Tibial nerve (tissue), 4 donors: ENCODE data around the gene CCNF. TPM values are rescaled to one million over a fixed set of nuclear protein-coding genes. Genes with fewer than 3 reads are reported as not detected.

ENCODE experiments used
- DNase-seq, 2 donors: peaks; one replicate each; pipeline ENCODE4 v3.0.0-alpha.2; 2019; ENCODE audit warnings: low spot score in 2 of 2
- H3K27ac ChIP-seq, 4 donors: fragments of 200-600 bp; sonication (generic) in 3 of 4; one replicate each; pipeline ENCODE4 v1.5.1; 2017 to 2019; ENCODE audit warnings: mild to moderate bottlenecking in 1 of 4
- H3K27me3 ChIP-seq, 2 donors: fragments of 200-600 bp; sonication (generic) in 1 of 2; one replicate each; pipeline versions ENCODE4 v1.5.1 to v1.6.0; 2017 to 2019
- H3K36me3 ChIP-seq, 3 donors: fragments of 200-600 bp; sonication (generic); one replicate each; pipeline ENCODE4 v1.5.1; 2018 to 2019
- H3K4me1 ChIP-seq, 4 donors: fragments of 200-600 bp; sonication (generic) in 3 of 4; one replicate each; pipeline ENCODE4 v1.5.1; 2017 to 2019
- H3K4me3 ChIP-seq, 4 donors: fragments of 200-600 bp; sonication (generic) in 3 of 4; one replicate each; pipeline ENCODE4 v1.5.1; 2017 to 2019; ENCODE audit warnings: mild to moderate bottlenecking in 1 of 4, moderate library complexity in 1 of 4
- H3K9me3 ChIP-seq, 4 donors: fragments of 200-600 bp; sonication (generic) in 3 of 4; one replicate each; pipeline ENCODE4 v1.5.1; 2017 to 2019
- CTCF ChIP-seq, 5 experiments: fragments of 200-600 bp in 3 of 5; fragments of 450-650 bp in 2 of 5; sonication (generic) in 3 of 5; IDR thresholded peaks; one replicate each; pipeline ENCODE4 v1.5.1; 2016 to 2019; ENCODE audit warnings: antibody characterized with exemption in 5 of 5, mild to moderate bottlenecking in 3 of 5, moderate library complexity in 2 of 5
- EP300 ChIP-seq, 2 donors: sonication (generic); formaldehyde crosslinking; IDR thresholded peaks; one replicate each; pipeline ENCODE4 v1.6.1; 2017; ENCODE audit warnings: antibody characterized with exemption in 2 of 2, mild to moderate bottlenecking in 1 of 2
- POLR2A ChIP-seq, 2 donors: fragments of 450-650 bp; IDR thresholded peaks; one replicate each; pipeline ENCODE4 v1.6.1; 2017; ENCODE audit warnings: antibody characterized with exemption in 2 of 2, mild to moderate bottlenecking in 2 of 2, moderate library complexity in 2 of 2
- WGBS, 2 donors: methylation state at CpG; one replicate each; pipeline ENCODE4 v1.1.5; 2018; 5-methylcytosine and 5-hydroxymethylcytosine counted together
- total RNA-seq, 4 donors: library from RNA; depleted of rRNA; stranded (reverse); fragments of >200 nt; gene quantifications; one replicate each; pipeline ENCODE4 v1.1.0, GENCODE V29; 2016

The CCNF gene
- total RNA-seq, 4 donors from 2014 or later: 1.6 to 3.0 (median 2.0) TPM

GRCh38 chr16:2467528-2468232 is 38.4 kb downstream of the CCNF start:
- H3K27ac ChIP-seq: peak overlapping the region; percentile 10 to 80 (median 47)

GRCh38 chr16:2468233-2468724 is 39.0 kb downstream of the CCNF start:
- no peak for DNase-seq
- no peak for TF ChIP-seq EP300 (IDR thresholded peaks at IDR 0.05)
- TF ChIP-seq CTCF (IDR thresholded peaks at IDR 0.05): no peak
- TF ChIP-seq POLR2A (IDR thresholded peaks at IDR 0.05): no peak
- no peaks in the 10 kb centered on the region for H3K9me3 ChIP-seq
- H3K27me3 ChIP-seq: peaks cover 0 to 53% of the 10 kb centered on the region in 2 donors
- peaks cover 0 to 62% (median 33%) of the 10 kb centered on the region in 4 donors for H3K4me1 ChIP-seq
- H3K27ac ChIP-seq: peak overlapping the region in 3 of 4 donors; percentile 36 to 80 (median 48)
- peak overlapping the region; percentile 33 to 61 (median 35) for H3K4me3 ChIP-seq
- no peaks in the 10 kb centered on the region for H3K36me3 ChIP-seq
- WGBS, 2 donors: 2% methylated on average over 30 to 38 of the region's 38 CpGs

More at GRCh38 chr16:2467528-2468232, 38.4 kb downstream of the CCNF start:
- TF ChIP-seq EP300 (IDR thresholded peaks at IDR 0.05): peak in 1 of 2 donors; percentile 26
- TF ChIP-seq CTCF (IDR thresholded peaks at IDR 0.05): peak in 1 of 5 experiments; percentile 24
- TF ChIP-seq POLR2A (IDR thresholded peaks at IDR 0.05): peak; percentile 36 to 76
- Histone ChIP-seq H3K4me3 (peak overlapping the region; percentile 33 to 61 (median 35)), H3K36me3 (no peaks in the 10 kb centered on the region), H3K4me1 (peaks cover 0 to 56% (median 32%) of the 10 kb centered on the region in 4 donors), H3K9me3 (no peaks in the 10 kb centered on the region), H3K27me3 (peaks cover 0 to 47% of the 10 kb centered on the region in 2 donors)
- 1 to 2% methylated on average over 27 to 31 of the region's 80 CpGs for WGBS, 2 donors
- DNase-seq: peak; percentile 66

- WGBS, 2 donors: 7 to 18% methylated on average over 10 to 11 of the region's 14 CpGs
- peak overlapping the region in 1 of 4 donors; percentile 80 for H3K27ac ChIP-seq
- peaks cover 0 to 56% of the 10 kb centered on the region in 2 donors for H3K27me3 ChIP-seq
- no peaks in the 10 kb centered on the region for H3K9me3 ChIP-seq
- no peak for DNase-seq
- peaks cover 0 to 67% (median 37%) of the 10 kb centered on the region in 4 donors for H3K4me1 ChIP-seq
- no peaks in the 10 kb centered on the region for H3K36me3 ChIP-seq
- no peak for TF ChIP-seq EP300 (IDR thresholded peaks at IDR 0.05)
- no peak for TF ChIP-seq CTCF (IDR thresholded peaks at IDR 0.05)
- TF ChIP-seq POLR2A (IDR thresholded peaks at IDR 0.05): no peak
- H3K4me3 ChIP-seq: peak overlapping the region in 2 of 4 donors; percentile 35 to 61
These were observed 39.6 kb downstream of the CCNF start for GRCh38 chr16:2468725-2469398.

GRCh38 chr16:2469399-2470233 is 40.4 kb downstream of the CCNF start:
- H3K4me1 ChIP-seq: peaks cover 0 to 73% (median 39%) of the 10 kb centered on the region in 4 donors
- TF ChIP-seq POLR2A (IDR thresholded peaks at IDR 0.05): no peak
- TF ChIP-seq EP300 (IDR thresholded peaks at IDR 0.05): no peak
- TF ChIP-seq CTCF (IDR thresholded peaks at IDR 0.05): no peak
- 48 to 61% methylated on average over 11 to 16 of the region's 16 CpGs for WGBS, 2 donors
- H3K4me3 ChIP-seq: no peak overlapping the region
- no peaks in the 10 kb centered on the region for H3K36me3 ChIP-seq
- no peak for DNase-seq
- H3K27ac ChIP-seq: peak overlapping the region in 1 of 4 donors; percentile 80
- peaks cover 0 to 56% of the 10 kb centered on the region in 2 donors for H3K27me3 ChIP-seq
- no peaks in the 10 kb centered on the region for H3K9me3 ChIP-seq
